Activated CD4-positive, alpha-beta T cell treated with anti-CD3 and anti-CD28 coated beads for 24 hours (primary cell): Measurements from ENCODE around the gene CHGA.

ENCODE experiments used
- DNase-seq, 2 donors: peaks; one replicate each; pipeline ENCODE4 v3.0.0-alpha.2; 2020; ENCODE audit warnings: low read depth in 2 of 2

Gene CHGA

GRCh38 chr14:92982956-92983355 is 60.0 kb downstream of the CHGA start:
- no peak for DNase-seq

- DNase-seq, result no peak
These were observed 61.3 kb downstream of the CHGA start for GRCh38 chr14:92984082-92984788.
